GM21619 (cell line): ENCODE data around the gene ITGB7.
"Not testable (repeated sequence)": the region's sequence is repeated elsewhere in the genome, so short reads cannot be mapped to it uniquely, and the experiment has no call there.

Experiments
- ATAC-seq: cut with Tn5 transposase; IDR thresholded peaks from one replicate; pipeline ENCODE4 v1.9.1; 2021; ENCODE audit not compliant: unreplicated experiment

Gene ITGB7

DNA sequence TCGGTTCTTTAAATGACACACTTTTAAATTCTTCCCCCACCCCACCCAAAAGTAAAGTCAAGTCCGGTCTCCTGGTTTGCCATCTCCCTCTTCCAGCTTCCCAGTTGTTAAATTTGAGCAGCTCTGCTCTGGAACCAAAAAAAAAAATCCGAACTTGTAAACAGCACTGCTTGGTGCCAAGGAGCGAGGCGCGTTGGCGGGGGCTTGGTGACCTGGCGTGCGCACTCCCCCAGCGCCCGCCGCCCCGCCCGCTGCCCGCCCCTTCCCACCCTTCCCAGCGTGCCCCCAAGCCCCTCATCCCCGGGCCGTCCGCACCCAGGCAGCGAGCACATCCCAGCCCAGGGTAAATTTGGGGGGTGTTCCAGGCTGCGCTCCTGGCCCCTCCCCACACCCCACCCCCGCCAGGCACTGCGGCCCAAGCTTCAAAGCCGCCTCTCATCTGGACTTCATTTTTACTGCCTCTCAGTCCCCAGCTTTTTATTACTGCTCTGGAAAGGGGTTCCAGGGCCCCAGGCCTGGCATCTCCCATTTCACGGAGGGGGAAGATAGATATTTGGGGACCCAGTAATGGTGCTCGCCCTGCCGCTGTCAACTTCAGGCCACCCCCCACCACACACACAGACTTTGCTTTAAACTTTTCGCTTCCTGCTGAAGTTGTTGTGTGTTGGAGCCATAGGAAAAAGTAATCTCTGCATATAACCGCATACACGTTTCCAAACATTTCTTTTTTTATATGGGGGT is 11.7 kb upstream of the ITGB7 start:
- no peak for ATAC-seq

GRCh38 chr12:53217931-53218307 is 10.9 kb upstream of the ITGB7 start:
- ATAC-seq = no peak

DNA sequence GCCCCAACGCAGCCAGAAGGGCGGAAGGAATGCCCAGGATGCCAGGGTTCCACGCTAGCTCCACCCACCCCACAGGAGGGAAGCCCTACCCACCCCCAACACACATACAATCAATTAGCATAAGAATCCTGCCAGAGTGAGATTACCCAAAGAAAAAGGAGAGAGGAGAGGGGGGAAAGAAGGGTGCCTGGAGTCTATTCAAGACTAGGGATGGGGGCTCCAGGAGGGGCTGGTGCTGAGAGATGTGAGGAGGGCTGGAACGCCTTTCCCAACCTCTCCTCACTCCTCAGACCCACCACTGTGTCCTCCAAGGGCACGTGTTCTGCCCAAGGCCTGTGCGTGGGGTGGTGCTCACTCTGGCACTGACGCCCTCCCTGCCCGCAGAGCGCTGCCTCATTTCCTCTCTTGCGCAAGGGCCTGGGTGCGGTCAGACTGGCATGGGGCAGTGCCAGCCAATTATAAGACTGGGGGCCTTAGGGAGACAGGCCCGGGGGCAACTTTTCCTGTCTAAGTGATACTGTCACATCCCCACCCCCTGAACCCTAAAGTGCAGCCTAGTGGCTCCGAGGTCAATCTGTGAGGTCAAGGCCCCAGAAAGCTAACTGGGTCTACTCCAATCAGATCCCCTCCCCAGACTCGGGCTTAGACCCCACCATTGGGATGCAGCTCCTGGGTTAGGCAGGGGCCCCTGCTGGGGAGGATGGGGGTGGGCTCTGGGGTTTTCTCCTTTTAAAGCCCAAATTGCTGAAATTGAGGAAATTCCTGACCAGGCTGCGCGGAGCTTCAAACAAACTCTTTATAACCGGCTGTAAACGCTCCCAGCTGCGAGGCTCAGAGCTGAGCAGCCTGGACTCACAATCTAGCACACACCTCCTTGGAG is 10.2 kb upstream of the ITGB7 start:
- no peak for ATAC-seq

GRCh38 chr12:53215497-53215896 is 8.4 kb upstream of the ITGB7 start:
- ATAC-seq = no peak

DNA sequence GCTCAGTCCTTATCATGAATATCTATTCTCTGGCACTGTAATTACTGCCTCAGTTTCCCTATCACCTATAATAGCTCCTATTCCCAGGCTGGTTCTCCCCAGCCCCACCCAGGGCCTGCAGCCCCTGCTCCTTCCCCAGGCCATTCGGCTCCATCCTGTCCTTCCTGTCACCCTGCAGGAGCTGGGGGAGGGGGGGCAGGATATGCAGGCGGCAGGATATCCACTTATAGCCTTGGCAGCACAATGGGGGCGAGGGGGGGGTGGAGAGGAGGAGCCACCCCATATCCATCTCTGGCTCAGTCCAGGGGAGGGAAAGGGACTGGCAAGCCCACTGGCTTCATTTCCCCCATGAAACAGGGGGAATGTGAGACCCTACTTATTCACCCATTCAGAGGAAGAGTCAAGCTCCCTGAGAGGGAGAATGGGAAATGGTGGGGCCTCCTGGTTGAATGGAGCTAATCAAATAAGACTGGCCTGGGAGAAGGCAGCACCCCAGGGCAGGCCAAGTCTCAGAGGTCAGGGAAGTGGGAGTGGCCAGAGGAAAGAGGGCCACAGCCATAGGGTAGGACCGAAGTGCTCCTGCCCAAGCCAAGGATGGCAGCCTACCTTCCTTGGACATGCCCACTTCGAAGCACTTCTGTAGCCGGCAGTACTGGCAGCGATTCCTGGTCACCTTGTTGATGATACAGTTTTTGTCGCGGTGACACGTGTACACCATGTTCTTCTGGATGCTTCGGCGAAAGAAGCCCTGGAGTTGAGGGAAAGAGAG is 7.8 kb upstream of the ITGB7 start:
- ATAC-seq = no peak

- ATAC-seq = no peak
Measured at GRCh38 chr12:53214221-53214620, 7.2 kb upstream of the ITGB7 start.

DNA sequence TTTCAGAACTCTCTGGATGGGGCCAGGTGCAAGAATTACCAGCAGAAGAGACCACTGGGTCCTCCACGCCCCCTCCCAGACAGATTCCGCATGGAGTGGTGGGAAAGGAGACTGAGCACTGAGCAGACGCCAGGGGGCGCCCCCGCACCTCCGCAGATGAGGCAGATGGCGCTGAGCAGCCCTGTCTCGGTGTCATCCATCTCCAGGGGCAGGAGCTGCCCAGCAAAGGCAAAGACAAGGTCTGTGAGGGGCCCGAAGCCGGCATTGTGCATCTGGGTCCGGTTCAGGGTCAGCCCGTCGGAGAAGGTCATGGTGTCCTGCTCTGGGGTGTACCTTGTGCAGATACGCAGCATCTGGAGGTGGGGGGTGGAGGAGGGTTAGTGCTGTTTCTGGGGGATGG is 6.3 kb upstream of the ITGB7 start:
- ATAC-seq = peak; percentile 43

- no peak for ATAC-seq
Measured at GRCh38 chr12:53212931-53213330, 5.9 kb upstream of the ITGB7 start.

DNA sequence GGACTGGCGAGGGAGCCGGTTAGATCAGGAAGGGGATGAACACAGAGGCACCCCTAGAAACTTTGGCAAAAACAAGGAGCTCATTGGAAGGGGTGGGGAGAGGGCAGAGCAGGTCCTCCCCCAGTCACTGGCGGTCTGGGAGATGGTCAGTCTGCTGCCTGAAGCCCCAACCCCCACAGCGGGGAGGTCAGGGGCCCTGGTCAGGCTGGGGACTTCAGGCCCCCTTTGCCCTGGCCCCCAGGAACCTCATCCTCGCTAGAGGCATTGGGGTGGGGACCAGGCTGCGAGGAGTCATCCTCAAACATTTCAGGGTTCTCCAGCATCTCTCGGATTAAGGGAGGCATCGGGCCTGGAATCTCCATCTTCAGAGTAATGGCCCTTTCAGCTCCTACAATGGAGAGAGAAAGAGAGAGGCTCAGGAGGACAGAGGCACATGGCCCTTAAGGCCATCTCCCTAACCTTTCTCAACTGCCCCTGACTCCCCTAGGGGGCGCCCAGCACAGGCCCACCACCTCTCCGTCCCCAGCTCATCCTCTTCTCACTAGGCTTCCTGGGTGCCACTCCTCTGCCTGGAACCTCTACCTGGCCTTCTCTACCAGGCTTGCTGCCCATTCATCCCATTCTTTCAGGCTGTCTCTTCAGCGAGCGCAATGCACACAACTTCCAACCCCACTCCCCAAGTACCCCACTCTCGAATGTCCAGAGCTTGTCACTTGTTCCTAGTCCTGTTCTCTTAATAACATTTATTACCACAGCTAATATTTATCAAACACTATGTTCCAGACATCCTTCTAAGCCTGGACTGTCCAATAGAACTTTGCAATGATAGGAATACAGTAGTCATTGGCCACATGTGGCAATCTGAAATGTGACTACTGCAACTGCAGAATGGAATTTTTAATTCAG is 4.7 kb upstream of the ITGB7 start:
- no peak for ATAC-seq

GRCh38 chr12:53210843-53211242 is 3.8 kb upstream of the ITGB7 start:
- ATAC-seq = no peak

GRCh38 chr12:53208877-53209463 is 1.9 kb upstream of the ITGB7 start:
- peak; percentile 49 for ATAC-seq

DNA sequence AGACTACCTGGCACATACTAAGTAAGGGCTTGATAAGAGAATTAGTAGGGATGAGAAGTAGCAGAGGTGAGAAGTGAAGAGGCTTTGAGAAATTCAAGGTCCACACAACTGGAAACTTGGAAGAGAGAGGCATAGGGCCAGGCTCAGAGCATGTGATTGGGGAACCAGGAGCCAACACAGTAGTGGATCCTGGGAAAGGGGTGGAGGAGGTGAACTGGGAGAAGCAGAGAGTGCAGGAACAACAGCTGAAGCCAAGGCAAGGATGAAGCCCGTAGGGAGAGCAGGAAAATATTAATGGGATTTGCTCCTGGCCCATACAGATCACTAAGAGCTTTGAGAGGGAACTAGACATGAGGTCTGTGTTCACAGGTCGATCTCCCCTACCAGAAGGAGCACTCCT is 1.4 kb upstream of the ITGB7 start:
- no peak for ATAC-seq

GRCh38 chr12:53205747-53206419 is 1.2 kb downstream of the ITGB7 start:
- ATAC-seq = peak; percentile 65

GRCh38 chr12:53204351-53204750 is 2.7 kb downstream of the ITGB7 start:
- ATAC-seq = no peak

GRCh38 chr12:53202316-53202715 is 4.7 kb downstream of the ITGB7 start:
- ATAC-seq = not testable (repeated sequence)

GRCh38 chr12:53201639-53202038 is 5.4 kb downstream of the ITGB7 start:
- no peak for ATAC-seq

DNA sequence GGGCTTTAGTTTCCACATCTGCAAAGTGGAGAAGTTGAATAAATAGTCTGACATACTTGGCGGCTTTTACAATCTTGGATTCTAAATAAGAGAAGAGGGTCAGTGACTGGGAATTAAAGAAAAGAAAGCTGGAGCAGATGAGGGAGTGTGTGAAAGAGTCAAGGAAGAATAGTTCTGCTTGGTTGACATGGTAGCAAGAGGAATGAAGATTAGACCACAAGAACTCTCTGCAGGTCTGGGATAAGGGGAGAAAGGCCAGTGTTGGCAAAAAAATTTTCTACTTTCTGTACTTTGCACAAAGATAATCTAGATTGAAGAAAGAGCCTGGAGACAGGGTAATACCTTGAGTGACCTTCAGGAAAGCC is 5.9 kb downstream of the ITGB7 start:
- no peak for ATAC-seq

GRCh38 chr12:53200458-53201176 is 6.4 kb downstream of the ITGB7 start:
- peak; percentile 52 for ATAC-seq

- ATAC-seq = peak; percentile 13
Measured at GRCh38 chr12:53200107-53200457, 7.0 kb downstream of the ITGB7 start.
